Gastrocnemius medialis (tissue), 4 donors: ENCODE results near the gene PLBD2.

Experiments used
- CTCF ChIP-seq, 5 experiments: fragments of 450-650 bp in 3 of 5; fragments of 200-600 bp in 2 of 5; sonication (generic) in 2 of 5; IDR thresholded peaks in 4 of 5; conservative IDR thresholded peaks in 1 of 5; 1 replicate in 4 of 5; 2 replicates in 1 of 5; pipeline ENCODE4 v1.5.1; 2016 to 2019; ENCODE audit warnings: antibody characterized with exemption in 5 of 5, mild to moderate bottlenecking in 3 of 5, moderate library complexity in 3 of 5
- POLR2A ChIP-seq, 2 donors: fragments of 450-650 bp; IDR thresholded peaks; one replicate each; pipeline ENCODE4 v1.6.1; 2017; ENCODE audit warnings: antibody characterized with exemption in 2 of 2, mild to moderate bottlenecking in 2 of 2, moderate library complexity in 2 of 2

GRCh38 chr12:113391650-113392337, 33.4 kb downstream of the PLBD2 start:
- TF ChIP-seq CTCF (IDR thresholded peaks at IDR 0.05 in 4 of 5, conservative IDR thresholded peaks at IDR 0.05 in 1 of 5) = no peak
- TF ChIP-seq POLR2A (IDR thresholded peaks at IDR 0.05) = no peak
